Measurements from ENCODE around the gene TAPT1.

TAPT1 gene

GRCh38 chr4:16194214-16194613, 32.1 kb downstream of the TAPT1 start:
- H3K27me3 ChIP-seq (ENCODE audit: insufficient read depth, low read length, poor library complexity, severe bottlenecking) = no peaks in the 10 kb centered on the region
- no peak overlapping the region for H2AFZ ChIP-seq (ENCODE audit: low read length)
- H3K4me1 ChIP-seq (ENCODE audit: insufficient read depth, low read length, poor library complexity, severe bottlenecking) = peaks cover 13% of the 10 kb centered on the region
- peaks cover 61% of the 10 kb centered on the region for H3K79me2 ChIP-seq (ENCODE audit: insufficient read depth, low read length)
- TF ChIP-seq CTCF (conservative IDR thresholded peaks at IDR 0.05; ENCODE audit: low read length) (no peak), EZH2phosphoT487 (IDR thresholded peaks at IDR 0.05; ENCODE audit: borderline replicate concordance) (no peak)
- no peak overlapping the region for H3K9ac ChIP-seq (ENCODE audit: low read depth, low read length, poor library complexity, severe bottlenecking)
- no peak overlapping the region for H3K4me3 ChIP-seq (ENCODE audit: low read length, poor library complexity, severe bottlenecking)
- no peaks in the 10 kb centered on the region for H3K9me2 ChIP-seq (replicated peaks; ENCODE audit: low read depth, low read length)
- H3K9me3 ChIP-seq (ENCODE audit: insufficient read depth, low read depth, low read length) = no peaks in the 10 kb centered on the region
- H3K36me3 ChIP-seq (ENCODE audit: insufficient read depth, low read length) = peaks cover 54% of the 10 kb centered on the region; the same call in 1 of the 2 replicates
- no peaks in the 10 kb centered on the region for H3F3A ChIP-seq (ENCODE audit: low read depth)
- H4K20me1 ChIP-seq (ENCODE audit: insufficient read depth, low read length, poor library complexity, severe bottlenecking) = peaks cover 14% of the 10 kb centered on the region
- H3K4me2 ChIP-seq (ENCODE audit: low read depth, low read length, poor library complexity, severe bottlenecking) = no peak overlapping the region

GRCh38 chr4:16192631-16193518, 33.4 kb downstream of the TAPT1 start:
- TF ChIP-seq CTCF (conservative IDR thresholded peaks at IDR 0.05; ENCODE audit: low read length) (no peak), EZH2phosphoT487 (IDR thresholded peaks at IDR 0.05; ENCODE audit: borderline replicate concordance) (no peak)
- no peaks in the 10 kb centered on the region for H3K27me3 ChIP-seq (ENCODE audit: insufficient read depth, low read length, poor library complexity, severe bottlenecking)
- no peaks in the 10 kb centered on the region for H3F3A ChIP-seq (ENCODE audit: low read depth)
- peaks cover 5% of the 10 kb centered on the region for H4K20me1 ChIP-seq (ENCODE audit: insufficient read depth, low read length, poor library complexity, severe bottlenecking)
- H3K4me1 ChIP-seq (ENCODE audit: insufficient read depth, low read length, poor library complexity, severe bottlenecking) = peaks cover 13% of the 10 kb centered on the region
- no peak overlapping the region for H3K4me2 ChIP-seq (ENCODE audit: low read depth, low read length, poor library complexity, severe bottlenecking)
- peaks cover 59% of the 10 kb centered on the region; the same call in 1 of the 2 replicates for H3K36me3 ChIP-seq (ENCODE audit: insufficient read depth, low read length)
- H3K79me2 ChIP-seq (ENCODE audit: insufficient read depth, low read length) = peaks cover 50% of the 10 kb centered on the region
- H2AFZ ChIP-seq (ENCODE audit: low read length) = no peak overlapping the region
- no peak overlapping the region for H3K9ac ChIP-seq (ENCODE audit: low read depth, low read length, poor library complexity, severe bottlenecking)
- no peaks in the 10 kb centered on the region for H3K9me2 ChIP-seq (replicated peaks; ENCODE audit: low read depth, low read length)
- H3K9me3 ChIP-seq (ENCODE audit: insufficient read depth, low read depth, low read length) = no peaks in the 10 kb centered on the region
- no peak overlapping the region for H3K4me3 ChIP-seq (ENCODE audit: low read length, poor library complexity, severe bottlenecking)

- H3K79me2 ChIP-seq (ENCODE audit: insufficient read depth, low read length) = peaks cover 44% of the 10 kb centered on the region
Observed at GRCh38 chr4:16192057-16192456, 34.2 kb downstream of the TAPT1 start.

More at GRCh38 chr4:16192057-16192456, 34.2 kb downstream of the TAPT1 start:
- Histone ChIP-seq H3K9ac (ENCODE audit: low read depth, low read length, poor library complexity, severe bottlenecking) (no peak overlapping the region), H3K36me3 (ENCODE audit: insufficient read depth, low read length) (peaks cover 62% of the 10 kb centered on the region; the same call in 1 of the 2 replicates), H3F3A (ENCODE audit: low read depth) (no peaks in the 10 kb centered on the region), H3K27me3 (ENCODE audit: insufficient read depth, low read length, poor library complexity, severe bottlenecking) (no peaks in the 10 kb centered on the region), H3K4me3 (ENCODE audit: low read length, poor library complexity, severe bottlenecking) (no peak overlapping the region), H2AFZ (ENCODE audit: low read length) (no peak overlapping the region), H3K4me1 (ENCODE audit: insufficient read depth, low read length, poor library complexity, severe bottlenecking) (peaks cover 11% of the 10 kb centered on the region), H4K20me1 (ENCODE audit: insufficient read depth, low read length, poor library complexity, severe bottlenecking) (peaks cover 5% of the 10 kb centered on the region), H3K4me2 (ENCODE audit: low read depth, low read length, poor library complexity, severe bottlenecking) (no peak overlapping the region), H3K9me2 (replicated peaks; ENCODE audit: low read depth, low read length) (no peaks in the 10 kb centered on the region), H3K9me3 (ENCODE audit: insufficient read depth, low read depth, low read length) (no peaks in the 10 kb centered on the region)
- TF ChIP-seq CTCF (conservative IDR thresholded peaks at IDR 0.05; ENCODE audit: low read length) (no peak), EZH2phosphoT487 (IDR thresholded peaks at IDR 0.05; ENCODE audit: borderline replicate concordance) (no peak)

Data from Loucy (cell line).